ENCODE results near the gene CBLIF.

DNA sequence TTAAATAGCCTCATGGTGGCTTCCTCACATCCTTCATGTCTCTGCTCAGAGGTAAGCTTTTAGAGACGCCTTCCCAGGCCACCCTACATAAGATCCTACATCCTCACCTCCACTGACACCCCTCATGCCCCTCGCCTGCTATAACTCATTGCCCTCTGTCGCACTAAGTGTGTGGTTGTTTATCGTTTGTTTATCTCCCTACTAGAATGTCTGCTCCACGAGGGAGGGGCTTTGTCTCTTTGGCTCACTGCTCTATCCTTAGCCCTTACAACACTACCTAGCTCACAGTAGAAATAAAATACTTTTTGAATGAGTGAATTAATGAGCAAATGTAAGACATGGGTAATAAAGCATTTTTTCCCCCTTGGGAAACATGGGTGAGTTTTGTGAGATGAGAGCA is 1.3 kb upstream of the CBLIF start:
- TF ChIP-seq USF2 (IDR thresholded peaks at IDR 0.05; ENCODE audit: low read length), result no peak
- TF ChIP-seq TAF1 (IDR thresholded peaks at IDR 0.05; ENCODE audit: low read depth, low read length), result no peak

All from H1 (cell line).